SK-N-SH (cell line): Measurements from ENCODE around the gene PTCD1.

Source experiments
- EP300 ChIP-seq, 2 experiments: IDR thresholded peaks; 2 replicates each; pipeline versions ENCODE4 v1.4.0 to v1.6.1; 2012; ENCODE audit warnings: borderline replicate concordance in 1 of 2, low read depth in 1 of 2, low read length in 1 of 2
- GABPA ChIP-seq: IDR thresholded peaks from 2 replicates; pipeline ENCODE4 v1.4.0; 2012; ENCODE audit warnings: low read depth, mild to moderate bottlenecking
- POLR2AphosphoS5 ChIP-seq: IDR thresholded peaks from 2 replicates; pipeline ENCODE4 v1.6.1; 2012; ENCODE audit warnings: low read depth, low read length
- RFX5 ChIP-seq: IDR thresholded peaks from 2 replicates; pipeline ENCODE4 v1.6.1; 2012; ENCODE audit warnings: mild to moderate bottlenecking, improper control_type of control experiment, low read length
- SIN3A ChIP-seq: IDR thresholded peaks from 2 replicates; pipeline ENCODE4 v1.6.1; 2012; ENCODE audit warnings: low read depth, mild to moderate bottlenecking, low read length, moderate library complexity, borderline replicate concordance
- TAF1 ChIP-seq: IDR thresholded peaks from 2 replicates; pipeline ENCODE4 v1.6.1; 2012; ENCODE audit warnings: low read depth, mild to moderate bottlenecking, low read length, moderate library complexity, borderline replicate concordance
- TCF12 ChIP-seq: IDR thresholded peaks from 2 replicates; pipeline ENCODE4 v1.4.0; 2012
- TF ChIP-seq, protein P1 (sequence below): fragments of 200-600 bp; sonication (generic); IDR thresholded peaks from 2 replicates; pipeline ENCODE4 v1.6.1; 2017; ENCODE audit warnings: antibody characterized with exemption, mild to moderate bottlenecking, moderate library complexity

GRCh38 chr7:99383203-99383602 lies 55.4 kb downstream of the PTCD1 start:
- TF ChIP-seq, protein P1, sequence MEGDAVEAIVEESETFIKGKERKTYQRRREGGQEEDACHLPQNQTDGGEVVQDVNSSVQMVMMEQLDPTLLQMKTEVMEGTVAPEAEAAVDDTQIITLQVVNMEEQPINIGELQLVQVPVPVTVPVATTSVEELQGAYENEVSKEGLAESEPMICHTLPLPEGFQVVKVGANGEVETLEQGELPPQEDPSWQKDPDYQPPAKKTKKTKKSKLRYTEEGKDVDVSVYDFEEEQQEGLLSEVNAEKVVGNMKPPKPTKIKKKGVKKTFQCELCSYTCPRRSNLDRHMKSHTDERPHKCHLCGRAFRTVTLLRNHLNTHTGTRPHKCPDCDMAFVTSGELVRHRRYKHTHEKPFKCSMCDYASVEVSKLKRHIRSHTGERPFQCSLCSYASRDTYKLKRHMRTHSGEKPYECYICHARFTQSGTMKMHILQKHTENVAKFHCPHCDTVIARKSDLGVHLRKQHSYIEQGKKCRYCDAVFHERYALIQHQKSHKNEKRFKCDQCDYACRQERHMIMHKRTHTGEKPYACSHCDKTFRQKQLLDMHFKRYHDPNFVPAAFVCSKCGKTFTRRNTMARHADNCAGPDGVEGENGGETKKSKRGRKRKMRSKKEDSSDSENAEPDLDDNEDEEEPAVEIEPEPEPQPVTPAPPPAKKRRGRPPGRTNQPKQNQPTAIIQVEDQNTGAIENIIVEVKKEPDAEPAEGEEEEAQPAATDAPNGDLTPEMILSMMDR = no peak
- TF ChIP-seq SIN3A (no peak), TCF12 (no peak), EP300 (IDR thresholded peaks at IDR 0.05; ENCODE audit: borderline replicate concordance in 1 of 2, low read depth in 1 of 2, low read length in 1 of 2) (no peak), GABPA (no peak), TAF1 (no peak), POLR2AphosphoS5 (no peak), RFX5 (no peak)
